HepG2 (cell line): ENCODE results near the gene NCF2. TPM values are rescaled to one million over a fixed set of nuclear protein-coding genes. Genes with fewer than 3 reads are reported as not detected.

Source experiments
- ATAC-seq: fragments of 200-7000 bp; cut with Tn5 transposase; 3 replicates; pipeline ENCODE4 v1.9.1; 2020; ENCODE audit warnings: mild to moderate bottlenecking, moderate library complexity
- BruUV-seq: library from RNA; stranded (reverse); fragments of 400-500 nt; replicated peaks from 2 replicates; lab custom pipeline; 2021; lab: Mats Ljungman, UMichigan
- CTCF ChIA-PET: fragments of 300-600 bp; formaldehyde crosslinking; extraction: SDS; loops from one replicate; lab custom pipeline; 2021; ENCODE audit warnings: low total read pairs, inconsistent platforms, low intra/inter-chr PET ratio; lab: Yijun Ruan, JAX
- POLR2A ChIA-PET: fragments of 350-600 bp; sonication (Branson Sonifier 250); formaldehyde crosslinking; loops from one replicate; lab custom pipeline; 2020; ENCODE audit warnings: antibody characterized with exemption, inconsistent platforms; lab: Yijun Ruan, JAX
- DNase-seq: peaks from one replicate; pipeline ENCODE4 v3.0.0-alpha.2; 2015; ENCODE audit warnings: low spot score
- FAIRE-seq: peaks from 3 replicates; lab custom pipeline; 2011; peaks lifted over from hg19 to GRCh38; lab: Jason Lieb, UNC
- H2AFZ ChIP-seq: one replicate; pipeline ENCODE4 v1.6.1; 2011; ENCODE audit warnings: low read length, inconsistent platforms
- H3K27ac ChIP-seq: fragments of 300-600 bp; 3 replicates; pipeline ENCODE4 v1.8.0; 2011; ENCODE audit warnings: mixed run types, mild to moderate bottlenecking, mixed read lengths, low read length, inconsistent platforms; ENCODE audit not compliant: insufficient read depth; ENCODE audit errors: extremely low read length
- H3K27me3 ChIP-seq, 2 experiments: fragments of 200-600 bp in 1 of 2; 2 replicates in 1 of 2; 3 replicates in 1 of 2; pipeline versions ENCODE4 v1.6.0 to v1.8.0; 2011; ENCODE audit warnings: low read length in 2 of 2, mild to moderate bottlenecking in 2 of 2, moderate library complexity in 2 of 2, inconsistent platforms in 1 of 2; ENCODE audit not compliant: insufficient read depth in 2 of 2, control insufficient read depth in 1 of 2
- H3K36me3 ChIP-seq, 2 experiments: fragments of 200-600 bp in 1 of 2; replicated peaks in 1 of 2; 2 replicates in 1 of 2; 3 replicates in 1 of 2; pipeline versions ENCODE4 v1.5.1 to v1.8.0; 2011; ENCODE audit warnings: low read length in 2 of 2, inconsistent platforms in 1 of 2; ENCODE audit not compliant: insufficient read depth in 2 of 2, control insufficient read depth in 1 of 2
- H3K4me1 ChIP-seq: 2 replicates; pipeline ENCODE4 v1.5.1; 2012; ENCODE audit warnings: low read length, inconsistent platforms; ENCODE audit not compliant: insufficient read depth
- H3K4me2 ChIP-seq: 2 replicates; pipeline ENCODE4 v1.6.0; 2011; ENCODE audit warnings: low read depth, low read length, inconsistent platforms
- H3K4me3 ChIP-seq, 3 experiments: fragments of 200-600 bp in 1 of 3; sonication (generic), shearing (Covaris generic) in 1 of 3; replicated peaks in 1 of 3; 2 replicates each; pipeline ENCODE4 v1.5.1; 2011 to 2016; ENCODE audit warnings: low read length in 3 of 3, inconsistent platforms in 2 of 3, low read depth in 2 of 3, mild to moderate bottlenecking in 2 of 3, control low read depth in 1 of 3, mixed read lengths in 1 of 3; ENCODE audit not compliant: insufficient read depth in 1 of 3
- H3K79me2 ChIP-seq: one replicate; pipeline ENCODE4 v1.6.1; 2011; ENCODE audit warnings: low read length, inconsistent platforms; ENCODE audit not compliant: insufficient read depth
- H3K9ac ChIP-seq: 2 replicates; pipeline ENCODE4 v1.6.0; 2011; ENCODE audit warnings: mild to moderate bottlenecking, low read depth, low read length, inconsistent platforms; ENCODE audit not compliant: insufficient read depth
- H3K9me3 ChIP-seq: 2 replicates; pipeline ENCODE4 v1.5.1; 2012; ENCODE audit warnings: mild to moderate bottlenecking, low read length
- H4K20me1 ChIP-seq: 2 replicates; pipeline ENCODE4 v1.6.0; 2011; ENCODE audit warnings: inconsistent platforms, mild to moderate bottlenecking, low read length, moderate library complexity; ENCODE audit not compliant: insufficient read depth
- ADNP ChIP-seq: sonication (generic); formaldehyde crosslinking; IDR thresholded peaks from 2 replicates; pipeline ENCODE4 v1.4.0; 2020; ENCODE audit warnings: missing genetic modification reagents
- EZH2 ChIP-seq: conservative IDR thresholded peaks from 2 replicates; pipeline ENCODE4 v1.6.1; 2012; ENCODE audit warnings: mild to moderate bottlenecking, low read depth, low read length, moderate library complexity
- FOSL2 ChIP-seq: sonication (generic); formaldehyde crosslinking; IDR thresholded peaks from 2 replicates; pipeline ENCODE4 v1.4.0; 2020; ENCODE audit warnings: missing genetic modification reagents
- HOXA5 ChIP-seq: sonication (generic); formaldehyde crosslinking; IDR thresholded peaks from 2 replicates; pipeline ENCODE4 v1.4.0; 2020; ENCODE audit warnings: missing genetic modification reagents
- NFKBIZ ChIP-seq: IDR thresholded peaks from 2 replicates; pipeline ENCODE4 v1.6.1; 2018; ENCODE audit warnings: missing genetic modification reagents, missing compliant biosample characterization
- POLR2AphosphoS5 ChIP-seq: IDR thresholded peaks from 2 replicates; pipeline ENCODE4 v1.6.1; 2012; ENCODE audit warnings: low read depth, low read length
- ZFP1 ChIP-seq: IDR thresholded peaks from 2 replicates; pipeline ENCODE4 v1.6.1; 2016
- ZNF335 ChIP-seq: sonication (generic); formaldehyde crosslinking; IDR thresholded peaks from 2 replicates; pipeline ENCODE4 v1.4.0; 2020; ENCODE audit warnings: missing genetic modification reagents
- ZNF557 ChIP-seq: sonication (generic); formaldehyde crosslinking; IDR thresholded peaks from 2 replicates; pipeline ENCODE4 v1.4.0; 2020; ENCODE audit warnings: missing genetic modification reagents
- ZNF660 ChIP-seq: sonication (generic); formaldehyde crosslinking; IDR thresholded peaks from 2 replicates; pipeline ENCODE4 v1.5.1; 2020; ENCODE audit warnings: mild to moderate bottlenecking, low read depth, missing genetic modification reagents, borderline replicate concordance
- WGBS: methylation state at CpG from one replicate; pipeline ENCODE4 v1.1.6; 2017; ENCODE audit warnings: low lambda C conversion rate; 5-methylcytosine and 5-hydroxymethylcytosine counted together
- in situ Hi-C: cut with HindIII; loops from 2 replicates; pipeline ENCODE4 v1.10.0; 2017; ENCODE audit warnings: low pct_unique_long_range_greater_than_20kb; ENCODE audit not compliant: extremely low pct_ligation_motif_present
- intact Hi-C: fragments of 100-400 bp; cut with micrococcal nuclease; formaldehyde crosslinking; loops from one replicate; pipeline ENCODE4 v1.10.0; 2022; ENCODE audit not compliant: unreplicated experiment
- polyA plus RNA-seq, 8 experiments: library from polyadenylated mRNA; depleted of rRNA in 3 of 8; stranded (reverse) in 7 of 8; unstranded in 1 of 8; fragments of >200 nt; fragmentation: Illumina TruSeq in 4 of 8; extraction: Trizol in 4 of 8; gene quantifications; 2 replicates each; pipeline versions ENCODE4 v1.2.1 to v1.2.3, GENCODE V29; 2011 to 2016; ENCODE audit warnings: low read depth in 4 of 8, missing spikeins in 1 of 8, mixed read lengths in 1 of 8; ENCODE audit not compliant: insufficient read depth in 1 of 8
- total RNA-seq, 5 experiments: library from RNA; depleted of rRNA; stranded (reverse); fragments of >200 nt; fragmentation: Illumina TruSeq; extraction: Trizol; gene quantifications; 2 replicates each; pipeline ENCODE4 v1.2.3, GENCODE V29; 2016; ENCODE audit warnings: low read depth in 1 of 5
- TF ChIP-seq, protein P1 (sequence below): IDR thresholded peaks from 2 replicates; pipeline ENCODE4 v1.6.1; 2012; ENCODE audit warnings: low read length, improper control_type of control experiment
- TF ChIP-seq, protein P2 (sequence below): sonication (generic); formaldehyde crosslinking; IDR thresholded peaks from 2 replicates; pipeline ENCODE4 v1.4.0; 2020; ENCODE audit warnings: mild to moderate bottlenecking, missing genetic modification reagents

NCF2 gene
- total and polyA plus RNA-seq, 2 of the 13 experiments (the other 11 are each of a cell fraction or from before 2014, with no cell fraction given) = 0.18 to 0.46 TPM

DNA sequence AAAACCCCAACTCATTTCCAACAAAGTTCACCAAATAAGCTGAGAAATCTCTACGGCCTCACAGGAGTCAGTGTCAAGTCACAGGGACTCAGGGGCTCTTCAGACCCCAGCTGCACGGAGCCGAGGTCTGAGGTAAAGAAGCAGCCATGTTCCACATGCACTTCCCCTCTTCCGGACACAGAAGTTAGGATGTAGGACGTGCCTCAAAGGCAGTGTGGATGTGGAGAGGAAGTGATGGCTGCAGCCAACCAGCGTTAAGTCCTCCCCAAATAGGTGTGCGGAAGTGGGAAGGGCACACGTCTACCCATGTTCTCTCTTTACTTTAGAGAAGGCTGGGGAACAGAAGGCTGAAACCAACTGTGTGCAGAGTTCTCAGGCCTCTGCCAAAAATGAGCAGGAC is 14.6 kb upstream of the NCF2 start:
- ATAC-seq = no peak
- no peak overlapping the region for H3K4me3 ChIP-seq
- no peaks in the 10 kb centered on the region for H3K36me3 ChIP-seq
- H3K9ac ChIP-seq = no peak overlapping the region
- POLR2A ChIA-PET = no interaction called here
- no peak overlapping the region for H2AFZ ChIP-seq
- H3K4me2 ChIP-seq = no peak overlapping the region
- intact Hi-C loops (no loop called here), in situ Hi-C loops (no loop called here)
- no TSS peak for BruUV-seq
- CTCF ChIA-PET = no interaction called here
- H3K9me3 ChIP-seq = no peaks in the 10 kb centered on the region
- no peaks in the 10 kb centered on the region for H3K79me2 ChIP-seq
- peaks cover 30% of the 10 kb centered on the region for H3K4me1 ChIP-seq
- H4K20me1 ChIP-seq = no peaks in the 10 kb centered on the region
- 68% methylated on average over 8 of the region's 8 CpGs for WGBS
- no peak overlapping the region for H3K27ac ChIP-seq
- TF ChIP-seq ZFP1 (CRISPR knock-in tag) (no peak), ZNF335 (CRISPR knock-in tag) (no peak), HOXA5 (CRISPR knock-in tag) (no peak), EZH2 (no peak), ZNF557 (CRISPR knock-in tag) (no peak), NFKBIZ (CRISPR knock-in tag) (no peak), FOSL2 (CRISPR knock-in tag) (no peak), POLR2AphosphoS5 (no peak), ZNF660 (CRISPR knock-in tag) (no peak), ADNP (CRISPR knock-in tag) (no peak)
- TF ChIP-seq, protein P1, sequence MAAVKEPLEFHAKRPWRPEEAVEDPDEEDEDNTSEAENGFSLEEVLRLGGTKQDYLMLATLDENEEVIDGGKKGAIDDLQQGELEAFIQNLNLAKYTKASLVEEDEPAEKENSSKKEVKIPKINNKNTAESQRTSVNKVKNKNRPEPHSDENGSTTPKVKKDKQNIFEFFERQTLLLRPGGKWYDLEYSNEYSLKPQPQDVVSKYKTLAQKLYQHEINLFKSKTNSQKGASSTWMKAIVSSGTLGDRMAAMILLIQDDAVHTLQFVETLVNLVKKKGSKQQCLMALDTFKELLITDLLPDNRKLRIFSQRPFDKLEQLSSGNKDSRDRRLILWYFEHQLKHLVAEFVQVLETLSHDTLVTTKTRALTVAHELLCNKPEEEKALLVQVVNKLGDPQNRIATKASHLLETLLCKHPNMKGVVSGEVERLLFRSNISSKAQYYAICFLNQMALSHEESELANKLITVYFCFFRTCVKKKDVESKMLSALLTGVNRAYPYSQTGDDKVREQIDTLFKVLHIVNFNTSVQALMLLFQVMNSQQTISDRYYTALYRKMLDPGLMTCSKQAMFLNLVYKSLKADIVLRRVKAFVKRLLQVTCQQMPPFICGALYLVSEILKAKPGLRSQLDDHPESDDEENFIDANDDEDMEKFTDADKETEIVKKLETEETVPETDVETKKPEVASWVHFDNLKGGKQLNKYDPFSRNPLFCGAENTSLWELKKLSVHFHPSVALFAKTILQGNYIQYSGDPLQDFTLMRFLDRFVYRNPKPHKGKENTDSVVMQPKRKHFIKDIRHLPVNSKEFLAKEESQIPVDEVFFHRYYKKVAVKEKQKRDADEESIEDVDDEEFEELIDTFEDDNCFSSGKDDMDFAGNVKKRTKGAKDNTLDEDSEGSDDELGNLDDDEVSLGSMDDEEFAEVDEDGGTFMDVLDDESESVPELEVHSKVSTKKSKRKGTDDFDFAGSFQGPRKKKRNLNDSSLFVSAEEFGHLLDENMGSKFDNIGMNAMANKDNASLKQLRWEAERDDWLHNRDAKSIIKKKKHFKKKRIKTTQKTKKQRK = no peak
- TF ChIP-seq, protein P2, sequence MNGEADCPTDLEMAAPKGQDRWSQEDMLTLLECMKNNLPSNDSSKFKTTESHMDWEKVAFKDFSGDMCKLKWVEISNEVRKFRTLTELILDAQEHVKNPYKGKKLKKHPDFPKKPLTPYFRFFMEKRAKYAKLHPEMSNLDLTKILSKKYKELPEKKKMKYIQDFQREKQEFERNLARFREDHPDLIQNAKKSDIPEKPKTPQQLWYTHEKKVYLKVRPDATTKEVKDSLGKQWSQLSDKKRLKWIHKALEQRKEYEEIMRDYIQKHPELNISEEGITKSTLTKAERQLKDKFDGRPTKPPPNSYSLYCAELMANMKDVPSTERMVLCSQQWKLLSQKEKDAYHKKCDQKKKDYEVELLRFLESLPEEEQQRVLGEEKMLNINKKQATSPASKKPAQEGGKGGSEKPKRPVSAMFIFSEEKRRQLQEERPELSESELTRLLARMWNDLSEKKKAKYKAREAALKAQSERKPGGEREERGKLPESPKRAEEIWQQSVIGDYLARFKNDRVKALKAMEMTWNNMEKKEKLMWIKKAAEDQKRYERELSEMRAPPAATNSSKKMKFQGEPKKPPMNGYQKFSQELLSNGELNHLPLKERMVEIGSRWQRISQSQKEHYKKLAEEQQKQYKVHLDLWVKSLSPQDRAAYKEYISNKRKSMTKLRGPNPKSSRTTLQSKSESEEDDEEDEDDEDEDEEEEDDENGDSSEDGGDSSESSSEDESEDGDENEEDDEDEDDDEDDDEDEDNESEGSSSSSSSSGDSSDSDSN = no peak
- no peak for FAIRE-seq
- no peaks in the 10 kb centered on the region for H3K27me3 ChIP-seq
- no peak for DNase-seq
